GM19395 (cell line): ENCODE data around the gene CCDC134.
"Not testable (repeated sequence)": the region's sequence is repeated elsewhere in the genome, so short reads cannot be mapped to it uniquely, and the experiment has no call there.

ENCODE experiments used
- ATAC-seq: cut with Tn5 transposase; IDR thresholded peaks from one replicate; pipeline ENCODE4 v1.9.1; 2021; ENCODE audit warnings: mild to moderate bottlenecking, moderate library complexity; ENCODE audit not compliant: unreplicated experiment

The CCDC134 gene

DNA sequence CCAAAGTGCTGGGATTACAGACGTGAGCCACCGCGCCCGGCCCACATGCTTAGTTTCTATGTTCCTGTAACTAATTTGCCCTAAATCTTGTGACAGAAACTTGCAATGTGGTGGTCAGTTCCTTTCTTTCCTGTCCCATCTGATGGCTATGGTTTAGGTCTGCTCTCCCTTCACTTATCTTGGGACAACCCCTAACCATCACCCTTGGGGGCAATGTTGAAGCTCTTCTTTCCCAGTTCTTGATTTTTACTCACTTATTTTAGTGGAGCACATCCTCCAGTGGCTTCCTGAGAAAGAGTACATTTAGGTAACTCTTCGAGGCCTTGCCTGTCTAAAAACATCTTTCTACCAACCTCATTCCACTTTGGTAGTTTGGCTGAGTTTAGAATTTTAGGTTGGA lies 39.7 kb downstream of the CCDC134 start:
- ATAC-seq: no peak

DNA sequence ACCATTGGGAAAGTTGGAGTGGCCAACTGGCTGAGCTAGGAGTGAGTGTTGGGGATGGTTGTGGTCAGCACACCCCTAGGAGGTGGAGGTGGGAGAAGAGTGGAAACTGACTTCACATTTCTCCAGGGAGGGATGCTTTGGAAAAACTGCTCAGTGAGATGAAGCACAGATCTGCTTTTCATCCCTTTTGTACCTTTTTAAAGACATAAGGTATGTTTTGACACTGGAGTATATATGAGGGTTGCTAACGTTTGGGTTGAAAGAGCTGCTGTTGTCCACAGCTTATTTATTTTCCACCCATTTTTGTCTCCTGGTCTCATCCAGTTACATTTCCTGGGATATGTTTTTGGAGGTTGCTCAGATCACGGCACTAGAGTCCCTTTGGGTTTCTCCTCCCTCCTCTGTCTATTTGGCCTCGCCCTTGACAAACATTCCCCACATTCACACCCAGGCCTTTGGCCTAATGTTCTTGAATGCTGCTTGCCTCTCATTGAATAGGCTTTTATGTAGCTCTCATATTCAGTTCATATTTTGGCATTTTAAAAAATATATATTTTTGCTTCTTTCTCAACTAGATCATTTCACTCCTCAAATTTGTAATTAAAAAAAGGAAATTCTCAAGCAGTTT lies 40.7 kb downstream of the CCDC134 start:
- ATAC-seq: no peak

DNA sequence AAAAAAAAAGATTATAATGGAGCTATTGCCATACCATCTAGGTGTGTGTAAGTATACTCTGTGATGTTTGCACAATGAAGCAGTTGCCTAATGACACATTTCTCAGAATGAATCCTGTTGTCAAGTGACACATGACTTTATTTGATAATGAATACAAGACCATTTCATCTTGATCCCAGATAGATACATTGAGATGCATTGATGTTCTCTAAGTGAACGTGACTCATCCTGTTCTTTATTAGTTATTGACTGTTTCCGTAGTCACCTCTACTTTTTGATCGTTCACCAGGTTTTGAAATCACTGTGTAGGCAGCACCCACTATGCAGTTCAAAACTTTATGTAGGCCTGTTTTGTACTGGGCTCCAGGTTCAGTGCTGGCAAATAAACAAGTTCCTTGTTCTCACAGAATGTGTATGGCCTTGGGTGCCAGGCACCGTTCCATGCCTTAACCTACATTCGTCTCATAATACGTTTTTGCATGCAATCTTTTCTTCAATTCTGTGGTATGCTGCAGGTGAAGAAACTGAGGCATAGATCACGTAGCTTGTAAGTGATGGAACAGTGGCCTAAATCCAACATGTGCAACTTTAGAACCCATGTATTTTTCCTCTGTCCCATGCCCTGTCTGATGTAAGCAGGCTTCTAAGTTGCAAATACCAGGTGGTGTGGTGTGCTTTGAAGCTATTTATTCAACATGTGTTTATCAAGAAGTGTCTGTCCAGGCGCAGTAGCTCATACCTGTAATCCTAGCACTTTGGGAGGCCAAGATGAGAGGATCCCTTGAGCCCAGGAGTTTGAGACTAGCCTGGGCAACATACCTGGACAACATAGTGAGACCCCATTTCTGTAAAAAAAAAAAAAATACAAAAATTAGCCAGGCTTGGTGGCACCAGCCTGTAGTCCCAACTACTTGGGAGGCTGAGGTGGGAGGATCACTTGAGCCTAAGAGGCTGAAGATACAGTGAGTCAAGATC lies 42.8 kb downstream of the CCDC134 start:
- ATAC-seq: no peak

DNA sequence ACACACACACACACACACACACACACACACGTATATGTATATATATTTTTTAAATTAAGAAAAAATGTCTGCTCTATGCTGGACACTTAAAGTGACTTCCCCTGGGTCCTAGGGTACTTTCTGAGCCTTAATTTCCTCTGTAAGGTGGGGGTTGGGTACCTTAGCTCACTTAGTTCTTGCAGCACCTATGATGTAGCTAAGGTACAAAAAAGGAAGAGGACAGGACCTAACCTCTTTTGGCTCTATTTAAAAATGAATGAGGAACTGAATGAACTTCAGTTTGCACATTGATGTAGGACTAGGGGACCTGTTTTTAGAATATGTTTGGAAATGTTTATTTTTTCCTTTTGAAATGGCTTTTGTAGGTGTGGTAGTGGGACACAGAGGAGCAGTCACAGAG lies 43.6 kb downstream of the CCDC134 start:
- no peak for ATAC-seq

DNA sequence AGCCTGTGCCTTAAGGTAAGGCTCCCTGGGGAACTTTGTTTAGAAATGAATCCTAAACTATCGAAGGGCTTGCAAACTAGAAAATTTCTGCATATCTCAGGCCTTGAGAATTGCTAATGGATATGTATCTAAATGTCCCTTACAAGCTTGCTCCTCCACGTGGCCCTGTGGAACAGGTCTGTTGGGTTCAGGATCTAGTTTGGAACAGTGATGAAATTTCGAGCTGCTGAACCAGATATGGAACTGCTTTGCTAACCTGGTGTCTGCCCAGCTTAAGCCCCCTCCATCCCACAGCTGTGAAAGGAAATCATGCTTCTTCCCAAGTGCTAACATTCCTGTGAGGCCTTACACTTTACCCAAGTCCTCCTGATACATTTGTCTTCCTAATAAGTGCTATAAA lies 44.0 kb downstream of the CCDC134 start:
- ATAC-seq: no peak

DNA sequence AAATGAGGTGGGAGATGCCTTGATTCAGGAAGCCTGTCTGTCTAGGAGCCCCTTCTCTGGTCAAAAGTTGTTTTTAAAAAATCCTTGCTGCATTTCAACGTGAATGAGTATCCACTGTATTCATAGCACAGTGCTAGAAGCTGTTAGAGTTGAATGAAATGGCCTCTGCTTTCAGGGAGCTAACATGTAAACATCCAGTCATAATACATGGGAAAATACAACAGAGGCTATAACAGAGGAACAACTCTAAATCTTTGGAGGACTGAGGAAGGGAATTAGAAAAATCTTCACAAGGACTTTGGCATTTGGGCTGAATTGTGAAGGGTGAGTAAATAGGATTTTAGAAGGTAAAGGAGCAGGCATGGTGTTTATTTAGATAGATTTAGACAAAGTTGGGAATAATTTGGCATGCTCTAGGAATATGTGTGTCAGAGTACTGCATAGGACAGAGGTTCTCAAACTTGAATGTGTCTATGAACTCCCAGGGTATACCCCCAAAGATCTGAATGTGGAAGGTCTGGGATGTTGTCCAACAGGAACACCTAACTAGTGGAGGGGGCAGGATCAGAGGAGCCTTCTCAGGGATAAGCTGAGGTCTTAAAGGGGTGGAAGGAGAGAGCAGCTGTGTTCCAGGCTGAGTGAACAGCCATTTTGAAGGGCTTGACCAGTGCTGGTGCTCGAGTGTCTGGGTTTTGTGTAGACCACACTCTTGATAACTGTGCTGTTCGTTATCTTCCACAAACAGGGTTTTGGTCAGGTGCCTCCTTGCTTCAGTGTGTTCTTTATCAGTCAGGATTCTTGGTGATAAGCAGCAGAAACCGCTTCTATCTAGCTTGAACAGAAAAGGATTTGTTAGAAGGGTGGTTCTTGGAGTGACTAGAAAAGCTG lies 45.1 kb downstream of the CCDC134 start:
- no peak for ATAC-seq

DNA sequence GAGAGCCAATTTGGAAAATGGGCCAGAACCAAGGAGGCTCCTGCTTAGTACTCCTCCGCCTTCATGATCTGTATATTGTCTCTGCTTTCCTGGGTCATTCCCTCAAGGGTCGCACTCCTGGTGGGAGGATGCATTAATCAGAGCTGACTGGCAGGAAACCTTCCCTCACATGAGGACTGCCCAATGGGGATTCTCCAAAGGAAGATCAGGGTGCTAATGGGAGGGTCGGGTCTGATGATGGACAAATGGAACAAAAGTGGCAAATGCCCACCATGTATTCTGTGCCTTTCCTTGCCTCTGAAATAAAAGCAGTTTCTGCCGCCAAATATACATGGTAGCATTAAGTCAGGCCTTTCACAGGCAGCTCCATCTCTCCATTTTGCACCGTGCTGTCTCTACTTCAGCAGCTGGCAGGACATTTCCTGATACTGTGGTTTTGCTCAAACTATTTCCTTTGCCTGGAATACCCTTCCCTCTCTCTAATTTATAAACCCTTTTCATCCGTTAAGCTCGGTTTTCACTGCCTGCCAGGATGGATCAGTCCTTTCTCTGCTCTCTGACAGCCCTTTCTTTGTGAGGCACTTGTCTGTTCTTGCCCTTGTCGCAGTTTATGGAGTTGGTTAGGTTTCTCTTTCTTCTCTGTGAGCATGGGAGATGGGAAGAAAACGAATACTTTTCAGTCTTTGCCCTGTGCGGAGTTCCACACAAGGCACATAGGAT lies 45.9 kb downstream of the CCDC134 start:
- ATAC-seq: no peak

DNA sequence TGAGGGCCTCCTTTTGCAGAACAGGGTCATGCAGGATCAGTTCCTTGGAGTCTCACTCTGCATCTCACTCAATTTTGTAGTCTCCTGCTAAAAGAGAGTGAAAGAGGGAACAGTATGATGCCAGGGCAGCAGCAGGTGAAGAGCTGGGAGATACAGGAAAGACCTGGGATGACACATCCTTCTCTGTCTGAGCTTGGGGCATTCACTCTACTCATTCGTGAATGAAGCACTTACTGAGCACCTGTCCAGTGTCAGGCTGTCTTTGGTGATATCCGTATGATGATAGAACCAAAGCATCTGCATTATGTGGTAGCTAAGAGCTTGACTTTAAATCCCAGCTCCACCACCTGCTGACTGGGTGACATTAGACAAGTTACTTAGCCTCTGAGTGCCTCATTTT lies 46.8 kb downstream of the CCDC134 start:
- no peak for ATAC-seq

DNA sequence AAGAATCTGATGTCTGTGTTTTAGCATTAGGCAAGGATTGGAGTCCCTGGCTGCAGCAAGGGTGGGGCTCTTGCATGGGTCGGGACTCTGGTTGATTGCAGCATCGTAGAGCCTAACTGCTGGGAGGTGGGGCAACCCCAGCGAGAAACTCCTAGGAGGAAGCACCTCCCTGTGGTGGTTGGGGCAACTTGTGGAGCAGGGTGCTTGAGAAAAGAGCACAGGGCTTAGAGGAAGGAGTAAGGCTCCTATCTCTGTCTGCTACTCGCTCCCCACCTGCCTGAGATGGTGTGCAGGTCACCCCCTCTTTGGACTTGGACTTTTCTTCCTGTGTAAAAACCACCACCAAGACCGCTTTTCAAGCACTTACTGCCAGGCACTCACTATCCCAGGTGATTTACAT lies 48.0 kb downstream of the CCDC134 start:
- no peak for ATAC-seq

DNA sequence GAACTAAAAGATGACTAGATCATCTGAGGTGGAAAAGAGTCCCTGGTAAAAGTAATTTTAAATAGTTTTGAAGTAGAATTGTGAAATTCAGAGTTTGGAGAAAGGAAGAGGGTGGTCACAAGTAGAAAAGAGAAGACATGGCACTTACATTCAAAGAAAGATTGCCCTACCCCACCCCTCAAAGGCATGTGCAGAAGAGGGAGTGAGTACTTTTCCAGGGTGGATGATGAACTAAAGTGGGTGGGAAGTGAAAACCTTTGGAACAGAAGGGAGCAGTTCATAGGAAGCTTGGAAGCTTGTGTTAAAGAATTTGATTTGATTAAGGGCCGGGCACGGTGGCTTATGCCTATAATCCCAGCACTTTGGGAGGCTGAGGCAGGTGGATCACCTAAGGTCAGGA lies 56.0 kb downstream of the CCDC134 start:
- ATAC-seq: no peak

DNA sequence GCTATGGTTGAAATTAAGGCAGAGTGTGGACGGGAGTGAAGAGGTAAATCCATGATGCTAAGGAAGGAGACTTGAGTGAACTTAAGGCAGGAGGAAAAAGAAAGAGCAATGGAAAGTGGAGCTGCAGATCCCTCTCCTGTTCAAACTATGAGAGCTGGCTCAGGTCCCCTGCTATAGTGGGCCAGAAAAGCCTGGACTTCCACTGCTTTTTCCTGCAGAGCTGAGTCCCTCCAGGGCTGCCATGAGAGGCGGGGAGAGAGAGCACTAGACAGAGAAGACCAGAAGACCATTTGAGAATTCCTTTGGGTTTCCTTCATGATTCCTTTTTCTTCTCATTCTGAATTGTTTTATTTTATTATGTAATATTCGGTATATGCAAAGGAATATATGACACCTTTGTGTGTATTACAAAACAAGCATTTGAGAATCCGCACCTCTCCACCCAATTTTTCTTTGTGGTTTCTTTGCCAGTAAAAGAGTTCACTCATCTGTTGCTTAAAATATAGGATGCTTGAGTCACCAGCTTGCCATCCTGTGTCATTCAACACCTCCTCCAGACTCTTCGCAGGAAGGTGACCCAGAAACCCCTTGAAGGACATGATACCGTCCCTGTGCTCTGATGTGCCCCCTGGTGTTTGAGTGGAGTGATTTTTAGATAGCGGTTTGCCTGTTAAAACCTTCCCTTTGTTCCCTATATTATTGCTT lies 56.8 kb downstream of the CCDC134 start:
- ATAC-seq: no peak

DNA sequence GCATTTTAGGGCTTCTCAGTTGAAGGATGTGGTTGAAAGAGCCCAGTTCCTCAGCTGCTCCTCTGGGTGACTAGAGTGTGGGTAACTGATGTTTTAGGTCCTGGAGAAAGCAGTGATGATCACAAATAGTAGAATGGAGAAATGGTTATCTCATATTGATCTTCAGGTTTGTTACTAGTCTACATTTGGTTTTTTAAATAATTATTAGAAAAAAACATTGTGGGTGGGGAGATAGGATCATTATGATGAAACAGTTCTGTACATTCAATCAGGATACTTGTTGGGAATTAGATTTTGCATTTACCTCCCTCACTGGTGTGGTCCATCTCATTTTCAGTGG lies 57.4 kb downstream of the CCDC134 start:
- no peak for ATAC-seq

DNA sequence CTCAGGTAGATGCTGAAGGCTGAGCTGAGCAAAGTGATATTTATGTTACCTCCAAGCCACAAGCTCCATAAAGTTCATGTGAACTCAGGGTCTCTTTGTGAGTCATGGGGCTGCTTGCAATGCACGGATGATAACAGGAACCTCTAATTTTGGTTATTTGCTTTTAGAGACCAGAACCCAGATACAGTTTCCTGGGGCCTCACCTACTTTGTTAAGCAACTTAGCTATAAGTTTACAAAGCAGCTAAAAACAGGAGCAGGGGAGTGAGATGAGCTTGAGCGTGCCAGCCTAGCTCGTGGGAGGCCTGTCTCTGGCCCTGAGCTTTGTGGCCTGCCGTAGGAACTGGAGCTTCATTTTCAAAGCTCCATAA lies 61.7 kb downstream of the CCDC134 start:
- peak; percentile 51 for ATAC-seq

DNA sequence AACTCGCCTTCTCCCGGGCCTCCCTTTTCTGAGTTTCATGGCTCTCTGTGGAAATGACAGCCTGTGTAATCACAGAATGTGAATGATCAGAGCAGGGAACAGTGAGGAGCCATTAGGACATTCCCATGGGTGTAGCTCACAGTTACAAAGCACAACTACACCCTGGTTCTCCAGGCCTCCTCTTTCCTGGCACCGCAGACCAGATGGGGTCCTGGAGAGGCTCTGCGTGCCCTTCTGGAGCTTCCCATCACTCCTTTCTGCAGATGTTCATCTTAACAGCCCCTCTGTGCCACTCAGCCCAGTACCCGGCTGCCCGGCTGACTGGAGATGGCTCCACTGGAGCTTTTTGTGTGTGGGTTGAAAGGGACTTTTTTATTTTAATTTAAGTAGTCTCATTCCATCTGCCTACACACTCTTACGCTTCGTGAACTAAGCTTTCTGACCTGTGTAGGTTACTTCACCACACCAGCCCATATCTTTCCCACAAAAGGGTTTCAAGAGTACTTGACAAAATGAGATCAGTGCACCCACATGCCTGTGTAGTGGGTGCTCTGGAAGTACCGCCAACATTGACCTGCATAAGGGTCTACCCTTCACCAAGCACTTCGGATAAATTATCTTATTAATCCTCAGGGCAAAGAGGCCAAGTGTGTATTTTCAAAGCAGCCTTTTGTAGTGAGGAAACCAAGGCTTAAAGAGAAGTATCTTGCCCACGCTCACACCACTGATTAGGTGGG lies 62.2 kb downstream of the CCDC134 start:
- peak; percentile 72 for ATAC-seq

DNA sequence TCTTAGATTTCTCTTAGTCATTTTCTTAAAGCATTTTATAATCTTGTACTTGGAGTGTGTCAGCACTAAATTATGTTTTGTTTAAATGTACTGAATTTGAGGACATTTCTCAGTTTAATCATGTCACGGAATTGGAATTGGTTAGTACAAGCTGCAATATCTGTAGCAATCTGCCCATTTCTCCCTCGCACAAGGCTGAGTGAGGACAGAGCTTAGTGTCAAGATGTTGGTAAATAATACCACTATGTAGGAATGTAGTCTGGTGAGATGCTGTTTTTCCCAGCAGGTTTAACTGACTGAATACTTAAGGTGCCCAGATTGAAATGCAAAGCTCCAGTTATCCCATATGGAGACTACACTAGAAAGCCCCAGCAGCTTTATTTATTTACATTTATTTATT lies 63.0 kb downstream of the CCDC134 start:
- no peak for ATAC-seq

DNA sequence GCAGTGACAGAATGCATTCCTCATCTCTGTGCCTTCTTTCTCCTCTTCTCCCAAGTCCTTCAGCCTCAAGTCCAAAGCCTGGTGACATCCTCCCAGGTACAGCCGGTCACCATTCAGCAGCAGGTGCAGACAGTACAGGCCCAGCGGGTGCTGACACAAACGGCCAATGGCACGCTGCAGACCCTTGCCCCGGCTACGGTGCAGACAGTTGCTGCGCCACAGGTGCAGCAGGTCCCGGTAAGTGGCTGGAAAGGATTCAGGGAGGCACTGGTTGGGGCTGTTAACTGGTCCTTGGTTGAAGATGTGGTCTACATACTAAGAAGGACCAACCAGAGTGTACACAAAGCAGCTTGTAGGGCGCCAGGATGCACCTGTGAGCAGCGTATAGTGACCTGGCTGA lies 68.1 kb downstream of the CCDC134 start:
- no peak for ATAC-seq

DNA sequence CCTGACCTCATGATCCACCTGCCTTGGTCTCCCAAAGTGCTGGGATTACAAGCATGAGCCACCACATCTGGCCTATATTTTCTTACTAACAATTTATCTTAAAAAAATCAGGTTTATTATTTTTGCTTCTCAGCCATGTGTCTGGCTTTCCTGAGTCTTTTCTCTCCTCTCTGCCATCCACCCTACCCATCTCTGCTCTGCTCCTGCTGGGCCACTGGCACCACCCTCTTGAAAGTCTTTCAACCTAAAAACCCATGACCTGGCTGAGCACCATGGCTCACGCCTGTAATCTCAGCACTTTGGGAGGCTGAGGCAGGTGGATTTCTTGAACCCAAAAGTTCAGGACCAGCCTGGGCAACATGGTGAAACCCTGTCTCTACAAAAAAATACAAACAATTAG lies 69.6 kb downstream of the CCDC134 start:
- ATAC-seq: not testable (repeated sequence)

DNA sequence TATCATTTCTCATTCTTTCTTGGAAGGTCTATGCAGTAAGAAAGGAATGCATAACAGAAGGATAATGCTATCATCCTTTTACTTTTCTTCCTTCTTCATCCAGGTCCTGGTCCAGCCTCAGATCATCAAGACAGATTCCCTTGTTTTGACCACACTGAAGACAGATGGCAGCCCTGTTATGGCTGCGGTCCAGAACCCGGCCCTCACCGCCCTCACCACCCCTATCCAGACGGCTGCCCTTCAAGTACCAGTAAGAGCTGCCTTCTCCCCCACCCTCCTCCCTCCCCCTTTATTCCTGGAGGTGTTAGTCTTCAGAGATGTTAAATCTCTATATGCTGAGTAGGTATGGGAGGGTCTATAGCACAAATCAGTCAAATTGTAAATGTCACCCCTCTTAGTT lies 70.3 kb downstream of the CCDC134 start:
- ATAC-seq: no peak

DNA sequence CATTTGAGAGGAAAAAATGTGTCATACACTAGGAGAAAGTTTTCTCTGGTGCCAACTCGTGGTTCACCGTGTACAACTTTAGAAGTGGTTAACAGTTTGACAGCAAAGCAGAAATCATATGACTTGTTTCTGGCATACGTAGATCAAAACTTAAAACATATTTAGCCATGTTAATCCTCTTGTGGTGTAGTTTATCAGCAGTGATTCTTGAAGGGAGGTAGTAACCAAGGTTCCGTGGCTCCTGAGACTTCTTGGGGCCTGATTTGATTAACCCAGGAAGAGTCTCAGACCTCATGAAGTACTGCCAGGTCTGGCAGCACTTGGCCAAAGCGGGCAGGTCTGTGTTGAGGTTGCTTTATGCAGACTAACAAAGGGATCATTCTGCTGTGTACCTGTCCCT lies 72.9 kb downstream of the CCDC134 start:
- no peak for ATAC-seq

DNA sequence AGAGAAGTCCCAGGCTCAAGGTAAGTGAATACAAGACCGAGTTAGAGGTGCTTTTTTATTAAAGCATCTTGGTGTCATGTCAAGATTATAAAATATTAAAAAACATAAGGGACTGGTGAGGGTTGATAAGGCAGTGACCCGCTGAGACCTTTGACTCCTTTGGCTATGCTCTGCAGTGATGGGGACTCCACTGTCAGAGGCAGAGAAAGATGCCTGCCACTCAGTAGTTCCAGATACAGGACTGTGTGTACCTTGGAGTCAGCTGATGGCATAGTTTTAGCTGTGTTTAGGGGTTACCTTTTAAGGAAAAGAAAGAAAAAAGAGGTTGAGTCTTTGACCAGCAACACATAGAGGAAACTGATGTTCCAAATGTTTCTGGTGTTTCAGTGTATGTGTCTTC lies 73.6 kb downstream of the CCDC134 start:
- no peak for ATAC-seq
